K562 (cell line): ENCODE measurements around the gene GPX5. TPM values are rescaled to one million over a fixed set of nuclear protein-coding genes. Genes with fewer than 3 reads are reported as not detected.

Source experiments
- E2F3 ChIP-seq: fragments of 250-450 bp; sonication (Bioruptor Pico); IDR thresholded peaks from 2 replicates; pipeline ENCODE4 v1.4.0; 2020; ENCODE audit warnings: mild to moderate bottlenecking
- HINFP ChIP-seq: fragments of 450-650 bp; conservative IDR thresholded peaks from 2 replicates; pipeline ENCODE4 v1.6.1; 2016; ENCODE audit warnings: missing genetic modification characterization, low read depth, mild to moderate bottlenecking, control low read depth, missing compliant biosample characterization
- MAX ChIP-seq: sonication (generic); formaldehyde crosslinking; IDR thresholded peaks from 2 replicates; pipeline ENCODE4 v1.9.0; 2022; ENCODE audit warnings: mild to moderate bottlenecking, missing genetic modification reagents
- MCM7 ChIP-seq, 2 experiments: fragments of 450-650 bp; IDR thresholded peaks; 2 replicates each; pipeline ENCODE4 v1.6.1; 2016 to 2018
- NFYB ChIP-seq: IDR thresholded peaks from 2 replicates; pipeline ENCODE4 v1.6.1; 2011; ENCODE audit warnings: mild to moderate bottlenecking, moderate library complexity; ENCODE audit not compliant: insufficient read length; ENCODE audit errors: extremely low read depth
- NRF1 ChIP-seq, 2 experiments: fragments of 450-650 bp; IDR thresholded peaks in 1 of 2; conservative IDR thresholded peaks in 1 of 2; 2 replicates each; pipeline ENCODE4 v1.6.1; 2014; ENCODE audit warnings: mild to moderate bottlenecking in 2 of 2
- XRCC5 ChIP-seq: fragments of 200-400 bp; formaldehyde crosslinking; IDR thresholded peaks from 2 replicates; pipeline ENCODE4 v1.6.1; 2017; ENCODE audit warnings: low read depth, mild to moderate bottlenecking, low read length
- ZBED1 ChIP-seq: IDR thresholded peaks from 2 replicates; pipeline ENCODE4 v1.6.1; 2014
- ZBTB1 ChIP-seq: sonication (generic); formaldehyde crosslinking; IDR thresholded peaks from 2 replicates; pipeline ENCODE4 v1.8.1; 2023; ENCODE audit warnings: missing genetic modification reagents, low read depth, mild to moderate bottlenecking, borderline replicate concordance
- ZNF121 ChIP-seq: sonication (generic); formaldehyde crosslinking; conservative IDR thresholded peaks from 2 replicates; pipeline ENCODE4 v1.8.0; 2022; ENCODE audit warnings: missing genetic modification reagents
- ZNF274 ChIP-seq: IDR thresholded peaks from 2 replicates; pipeline ENCODE4 v1.6.1; 2011; ENCODE audit warnings: low read depth, mild to moderate bottlenecking, low read length, moderate library complexity, borderline replicate concordance
- ZNF445 ChIP-seq: fragments of 250-450 bp; sonication (Bioruptor Pico); IDR thresholded peaks from 2 replicates; pipeline ENCODE4 v1.4.0; 2020; ENCODE audit warnings: low read depth, mild to moderate bottlenecking, moderate library complexity
- polyA plus RNA-seq, 8 experiments: library from polyadenylated mRNA; depleted of rRNA in 4 of 8; stranded (reverse) in 5 of 8; unstranded in 3 of 8; fragments of >200 nt; fragmentation: Nextera tagmentation in 2 of 8; fragmentation: Illumina TruSeq in 1 of 8; extraction: Ambion mirVana in 2 of 8; extraction: Trizol in 1 of 8; gene quantifications; 2 replicates each; pipeline versions ENCODE4 v1.2.1 to v1.2.3, GENCODE V29; 2011 to 2014; ENCODE audit warnings: inconsistent platforms in 1 of 8, missing spikeins in 1 of 8
- total RNA-seq, 7 experiments: library from RNA; depleted of rRNA in 6 of 7; stranded (reverse); fragments of >200 nt in 6 of 7; fragmentation: Illumina TruSeq in 2 of 7; extraction: Trizol in 2 of 7; gene quantifications; 2 replicates each; pipeline versions ENCODE4 v1.2.1 to v1.2.3, GENCODE V29; 2011 to 2021; ENCODE audit warnings: low replicate concordance in 1 of 7
- TF ChIP-seq, protein P1 (sequence below): sonication (generic); formaldehyde crosslinking; IDR thresholded peaks from 2 replicates; pipeline ENCODE4 v1.8.1; 2023; ENCODE audit warnings: mild to moderate bottlenecking, missing genetic modification reagents
- TF ChIP-seq, protein P2 (sequence below): fragments of 450-650 bp; IDR thresholded peaks from 2 replicates; pipeline ENCODE4 v1.6.1; 2014; ENCODE audit warnings: low read depth, mild to moderate bottlenecking, moderate library complexity, borderline replicate concordance
- TF ChIP-seq, protein P3 (sequence below), 2 experiments: fragments of 250-450 bp in 1 of 2; fragments of 450-650 bp in 1 of 2; sonication (Bioruptor Pico) in 1 of 2; IDR thresholded peaks; 2 replicates each; pipeline versions ENCODE4 v1.6.1 to v1.8.0; 2016 to 2021; ENCODE audit warnings: mild to moderate bottlenecking in 2 of 2, moderate library complexity in 2 of 2, missing compliant biosample characterization in 1 of 2, missing genetic modification characterization in 1 of 2

Gene GPX5
- total and polyA plus RNA-seq, 9 of the 15 experiments (the other 6 are each of a cell fraction or from before 2014, with no cell fraction given), result 0.07 to 0.18 (median 0.15) TPM; not detected in 6

GRCh38 chr6:28565823-28566526 lies 40.3 kb downstream of the GPX5 start (continued):
- TF ChIP-seq, protein P1, sequence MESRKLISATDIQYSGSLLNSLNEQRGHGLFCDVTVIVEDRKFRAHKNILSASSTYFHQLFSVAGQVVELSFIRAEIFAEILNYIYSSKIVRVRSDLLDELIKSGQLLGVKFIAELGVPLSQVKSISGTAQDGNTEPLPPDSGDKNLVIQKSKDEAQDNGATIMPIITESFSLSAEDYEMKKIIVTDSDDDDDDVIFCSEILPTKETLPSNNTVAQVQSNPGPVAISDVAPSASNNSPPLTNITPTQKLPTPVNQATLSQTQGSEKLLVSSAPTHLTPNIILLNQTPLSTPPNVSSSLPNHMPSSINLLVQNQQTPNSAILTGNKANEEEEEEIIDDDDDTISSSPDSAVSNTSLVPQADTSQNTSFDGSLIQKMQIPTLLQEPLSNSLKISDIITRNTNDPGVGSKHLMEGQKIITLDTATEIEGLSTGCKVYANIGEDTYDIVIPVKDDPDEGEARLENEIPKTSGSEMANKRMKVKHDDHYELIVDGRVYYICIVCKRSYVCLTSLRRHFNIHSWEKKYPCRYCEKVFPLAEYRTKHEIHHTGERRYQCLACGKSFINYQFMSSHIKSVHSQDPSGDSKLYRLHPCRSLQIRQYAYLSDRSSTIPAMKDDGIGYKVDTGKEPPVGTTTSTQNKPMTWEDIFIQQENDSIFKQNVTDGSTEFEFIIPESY (CRISPR knock-in tag), result no peak
- TF ChIP-seq ZBTB1 (CRISPR knock-in tag), result peak; percentile 100
- TF ChIP-seq E2F3 (CRISPR knock-in tag), result no peak
- no peak for TF ChIP-seq ZNF121 (CRISPR knock-in tag)
- no peak for TF ChIP-seq ZNF445
- TF ChIP-seq MCM7 (IDR thresholded peaks at IDR 0.05), result no peak
- no peak for TF ChIP-seq ZBED1
- TF ChIP-seq, protein P2, sequence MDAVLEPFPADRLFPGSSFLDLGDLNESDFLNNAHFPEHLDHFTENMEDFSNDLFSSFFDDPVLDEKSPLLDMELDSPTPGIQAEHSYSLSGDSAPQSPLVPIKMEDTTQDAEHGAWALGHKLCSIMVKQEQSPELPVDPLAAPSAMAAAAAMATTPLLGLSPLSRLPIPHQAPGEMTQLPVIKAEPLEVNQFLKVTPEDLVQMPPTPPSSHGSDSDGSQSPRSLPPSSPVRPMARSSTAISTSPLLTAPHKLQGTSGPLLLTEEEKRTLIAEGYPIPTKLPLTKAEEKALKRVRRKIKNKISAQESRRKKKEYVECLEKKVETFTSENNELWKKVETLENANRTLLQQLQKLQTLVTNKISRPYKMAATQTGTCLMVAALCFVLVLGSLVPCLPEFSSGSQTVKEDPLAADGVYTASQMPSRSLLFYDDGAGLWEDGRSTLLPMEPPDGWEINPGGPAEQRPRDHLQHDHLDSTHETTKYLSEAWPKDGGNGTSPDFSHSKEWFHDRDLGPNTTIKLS, result no peak; the same call in none of the 2 replicates
- TF ChIP-seq HINFP (tag), result no peak
- TF ChIP-seq XRCC5, result no peak
- TF ChIP-seq NRF1 (conservative IDR thresholded peaks at IDR 0.05 in 1 of 2, IDR thresholded peaks at IDR 0.05 in 1 of 2), result no peak; a peak in 1 of 4 replicates
- TF ChIP-seq ZNF274, result no peak
- TF ChIP-seq NFYB, result no peak
- TF ChIP-seq, protein P3, sequence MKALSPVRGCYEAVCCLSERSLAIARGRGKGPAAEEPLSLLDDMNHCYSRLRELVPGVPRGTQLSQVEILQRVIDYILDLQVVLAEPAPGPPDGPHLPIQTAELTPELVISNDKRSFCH (CRISPR knock-in tag; IDR thresholded peaks at IDR 0.05), result no peak
- TF ChIP-seq, protein P3 (tag; IDR thresholded peaks at IDR 0.05), result no peak; the same call in 1 of the 2 replicates
- peak; percentile 40 for TF ChIP-seq MAX
